Mucosa of gallbladder (tissue), 1 donor: ENCODE results near the gene MORC2. TPM values are rescaled to one million over a fixed set of nuclear protein-coding genes. Genes with fewer than 3 reads are reported as not detected.

Experiments used
- total RNA-seq: library from RNA; stranded (reverse); gene quantifications from one replicate; pipeline ENCODE4 v1.2.1, GENCODE V29; 2021
- donor health status: DM: no; HTN: no; CAD: no.

Gene MORC2
- total RNA-seq, 1 donor from 2014 or later: 21.5 TPM

Other genes starting within 250 kb of the MORC2 start
- 79.4 TPM for gene TUG1, start 491 bp upstream of the MORC2 start, total RNA-seq
- 510 TPM for gene SMTN, start 112.5 kb upstream of the MORC2 start, total RNA-seq
- 252 TPM for gene SELENOM, start 138.8 kb upstream of the MORC2 start, total RNA-seq
- gene INPP5J, start 154.2 kb upstream of the MORC2 start, total RNA-seq: 8.7 TPM
- gene PLA2G3, start 171.7 kb upstream of the MORC2 start, total RNA-seq: 0.78 TPM
- 30.8 TPM for gene RNF185, start 191.4 kb upstream of the MORC2 start, total RNA-seq
- 81.4 TPM for gene LIMK2, start 243.5 kb upstream of the MORC2 start, total RNA-seq